Tibial artery (tissue), 4 donors: Measurements from ENCODE around the gene RGS14.

Source experiments
- DNase-seq, 2 donors: peaks; one replicate each; pipeline ENCODE4 v3.0.0-alpha.2; 2019
- H3K27ac ChIP-seq, 2 donors: fragments of 200-600 bp; sonication (generic) in 1 of 2; 1 replicate in 1 of 2; 2 replicates in 1 of 2; pipeline ENCODE4 v1.5.1; 2018 to 2019; ENCODE audit warnings: mild to moderate bottlenecking in 1 of 2
- H3K27me3 ChIP-seq, 2 donors: fragments of 200-600 bp; sonication (generic) in 1 of 2; one replicate each; pipeline versions ENCODE4 v1.5.1 to v1.6.0; 2016 to 2019
- H3K36me3 ChIP-seq, 3 donors: fragments of 200-600 bp; sonication (generic) in 2 of 3; one replicate each; pipeline ENCODE4 v1.5.1; 2016 to 2019; ENCODE audit warnings: mild to moderate bottlenecking in 2 of 3
- H3K4me1 ChIP-seq, 4 donors: fragments of 200-600 bp; sonication (generic) in 2 of 4; 1 replicate in 3 of 4; 2 replicates in 1 of 4; pipeline ENCODE4 v1.5.1; 2016 to 2019
- H3K4me3 ChIP-seq, 2 donors: fragments of 200-600 bp; sonication (generic) in 1 of 2; 1 replicate in 1 of 2; 2 replicates in 1 of 2; pipeline ENCODE4 v1.5.1; 2018 to 2019; ENCODE audit warnings: mild to moderate bottlenecking in 2 of 2
- H3K9me3 ChIP-seq, 3 donors: fragments of 200-600 bp; sonication (generic) in 1 of 3; one replicate each; pipeline ENCODE4 v1.5.1; 2016 to 2019
- intact Hi-C: fragments of 100-400 bp; cut with DNase I; formaldehyde crosslinking; loops from one replicate; pipeline ENCODE4 v1.15.0; 2023; ENCODE audit warnings: low total_unique reads
- TF ChIP-seq, protein P1 (sequence below), 2 experiments: fragments of 200-600 bp in 1 of 2; fragments of 450-650 bp in 1 of 2; IDR thresholded peaks; one replicate each; pipeline ENCODE4 v1.5.1; 2017 to 2019; ENCODE audit warnings: antibody characterized with exemption in 2 of 2, mild to moderate bottlenecking in 1 of 2, moderate library complexity in 1 of 2

Gene RGS14

DNA sequence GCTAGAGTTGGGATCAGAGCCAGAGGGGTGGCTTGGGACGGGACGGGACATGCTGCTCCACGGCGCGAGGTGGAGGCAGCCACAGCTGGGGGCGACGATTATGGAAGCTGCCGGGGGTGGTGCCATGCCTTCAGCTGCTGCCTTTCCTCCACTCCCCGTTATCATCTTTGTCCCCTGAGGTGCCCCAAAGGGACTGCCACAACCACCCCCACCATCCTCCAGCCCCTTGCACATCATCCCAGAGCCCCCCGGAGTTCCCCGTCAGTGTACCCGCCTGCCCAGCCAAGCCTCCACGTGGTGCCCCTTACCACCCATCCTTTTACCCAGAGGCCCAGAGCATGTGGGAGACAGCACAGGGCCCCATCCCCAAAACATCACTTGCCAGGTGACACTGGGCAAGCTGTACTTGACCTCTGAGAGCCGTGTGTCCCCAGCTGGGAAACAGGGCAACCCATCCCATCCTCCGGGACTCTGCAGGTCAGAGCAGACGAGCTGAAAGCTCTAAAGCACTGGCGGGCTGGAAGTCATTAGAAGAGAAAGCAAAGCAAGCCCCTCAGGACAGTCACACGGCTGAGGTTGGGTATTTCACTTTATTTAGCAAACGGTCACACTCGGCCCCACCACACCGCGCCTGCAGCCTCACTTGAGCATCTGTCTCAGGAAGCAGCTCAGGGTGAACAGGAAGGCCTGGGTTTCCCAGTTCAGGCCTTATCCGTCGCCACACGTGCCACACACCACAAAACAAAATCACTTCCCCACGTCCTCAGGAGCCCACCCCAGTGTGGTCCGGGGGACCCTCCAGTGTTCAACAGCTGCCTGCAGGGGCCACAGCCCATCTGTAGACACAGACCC, 26.5 kb upstream of the RGS14 start:
- Histone ChIP-seq H3K9me3 (no peaks in the 10 kb centered on the region), H3K4me1 (peaks cover 0 to 4% (median 1%) of the 10 kb centered on the region in 4 donors), H3K4me3 (no peak overlapping the region), H3K36me3 (peaks cover 41 to 92% (median 61%) of the 10 kb centered on the region in 3 donors), H3K27ac (no peak overlapping the region), H3K27me3 (no peaks in the 10 kb centered on the region)
- intact Hi-C loops: no loop called here
- TF ChIP-seq, protein P1, sequence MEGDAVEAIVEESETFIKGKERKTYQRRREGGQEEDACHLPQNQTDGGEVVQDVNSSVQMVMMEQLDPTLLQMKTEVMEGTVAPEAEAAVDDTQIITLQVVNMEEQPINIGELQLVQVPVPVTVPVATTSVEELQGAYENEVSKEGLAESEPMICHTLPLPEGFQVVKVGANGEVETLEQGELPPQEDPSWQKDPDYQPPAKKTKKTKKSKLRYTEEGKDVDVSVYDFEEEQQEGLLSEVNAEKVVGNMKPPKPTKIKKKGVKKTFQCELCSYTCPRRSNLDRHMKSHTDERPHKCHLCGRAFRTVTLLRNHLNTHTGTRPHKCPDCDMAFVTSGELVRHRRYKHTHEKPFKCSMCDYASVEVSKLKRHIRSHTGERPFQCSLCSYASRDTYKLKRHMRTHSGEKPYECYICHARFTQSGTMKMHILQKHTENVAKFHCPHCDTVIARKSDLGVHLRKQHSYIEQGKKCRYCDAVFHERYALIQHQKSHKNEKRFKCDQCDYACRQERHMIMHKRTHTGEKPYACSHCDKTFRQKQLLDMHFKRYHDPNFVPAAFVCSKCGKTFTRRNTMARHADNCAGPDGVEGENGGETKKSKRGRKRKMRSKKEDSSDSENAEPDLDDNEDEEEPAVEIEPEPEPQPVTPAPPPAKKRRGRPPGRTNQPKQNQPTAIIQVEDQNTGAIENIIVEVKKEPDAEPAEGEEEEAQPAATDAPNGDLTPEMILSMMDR (IDR thresholded peaks at IDR 0.05): no peak
- DNase-seq: no peak

- no peak overlapping the region for H3K4me3 ChIP-seq
- H3K4me1 ChIP-seq: peaks cover 0 to 4% (median 1%) of the 10 kb centered on the region in 4 donors
- TF ChIP-seq, protein P1 (IDR thresholded peaks at IDR 0.05): no peak
- intact Hi-C loops: no loop called here
- H3K27ac ChIP-seq: no peak overlapping the region
- no peak for DNase-seq
- peaks cover 52 to 100% (median 71%) of the 10 kb centered on the region in 3 donors for H3K36me3 ChIP-seq
- no peaks in the 10 kb centered on the region for H3K27me3 ChIP-seq
- H3K9me3 ChIP-seq: no peaks in the 10 kb centered on the region
These were observed 25.5 kb upstream of the RGS14 start for GRCh38 chr5:177332031-177332895.

DNA sequence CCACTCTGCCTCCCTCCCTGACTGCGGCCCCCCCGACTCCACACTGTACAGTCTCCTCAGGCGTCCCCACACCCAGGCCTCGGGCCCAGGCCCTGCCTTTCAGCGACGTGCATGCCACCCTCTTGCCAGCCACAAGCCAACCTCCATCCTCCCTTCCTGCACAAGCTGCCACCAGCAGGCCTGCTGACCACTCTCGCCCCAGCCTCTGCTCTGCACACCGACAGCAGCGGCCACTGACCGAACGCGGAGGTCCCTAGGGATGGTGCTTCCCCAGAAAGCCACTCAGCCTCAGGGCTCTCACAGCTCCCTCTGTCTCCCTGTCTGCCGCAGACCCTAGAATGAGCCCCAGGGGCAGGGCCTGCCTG, 24.8 kb upstream of the RGS14 start:
- Histone ChIP-seq H3K4me3 (no peak overlapping the region), H3K9me3 (no peaks in the 10 kb centered on the region), H3K27ac (no peak overlapping the region), H3K4me1 (peaks cover 0 to 4% (median 1%) of the 10 kb centered on the region in 4 donors), H3K36me3 (peaks cover 58 to 100% (median 77%) of the 10 kb centered on the region in 3 donors), H3K27me3 (no peaks in the 10 kb centered on the region)
- TF ChIP-seq, protein P1 (IDR thresholded peaks at IDR 0.05): no peak
- intact Hi-C loops: no loop called here
- no peak for DNase-seq

DNA sequence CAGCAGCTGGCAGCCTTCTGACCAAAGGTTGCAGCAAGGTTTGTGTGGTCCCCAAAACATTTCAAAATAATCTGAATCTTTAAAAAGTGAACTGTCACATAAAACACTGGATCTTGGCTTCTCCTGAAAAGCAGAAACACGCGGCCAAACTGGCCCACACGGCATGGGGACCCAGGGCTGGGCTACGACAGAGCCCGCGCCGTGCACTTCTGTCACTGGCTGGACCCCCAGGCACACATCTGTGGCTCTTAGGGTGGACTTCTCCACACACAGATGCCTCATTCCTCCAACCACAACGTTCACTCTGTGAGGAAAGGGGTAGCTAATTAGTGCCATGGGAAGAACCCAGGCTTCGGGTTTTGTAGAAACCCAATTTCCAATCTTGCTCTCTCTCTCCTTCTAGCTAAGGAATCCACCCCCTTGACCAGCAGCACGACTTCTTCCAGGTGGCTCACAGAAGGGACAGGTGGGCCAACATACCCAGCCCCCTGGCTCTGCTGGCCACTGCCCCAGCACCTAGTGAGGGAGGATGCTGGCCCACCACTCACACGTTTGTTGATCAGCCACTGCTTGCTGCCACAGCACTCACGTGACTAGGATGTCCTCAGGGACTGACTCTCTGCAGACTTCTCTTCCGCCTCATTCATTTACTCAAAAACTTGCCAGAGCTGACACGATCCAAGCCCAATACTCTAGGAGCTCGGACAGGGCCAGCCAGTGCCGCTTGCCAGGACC, 24.1 kb upstream of the RGS14 start:
- Histone ChIP-seq H3K27me3 (no peaks in the 10 kb centered on the region), H3K4me3 (no peak overlapping the region), H3K9me3 (no peaks in the 10 kb centered on the region), H3K4me1 (peaks cover 0 to 3% (median 0%) of the 10 kb centered on the region in 4 donors), H3K27ac (no peak overlapping the region), H3K36me3 (peaks cover 59 to 100% (median 84%) of the 10 kb centered on the region in 3 donors)
- intact Hi-C loops: loop anchor here (1.0 kb wide), 1 partner anchor 10 kb away; no protein-coding TSS in a partner anchor
- TF ChIP-seq, protein P1 (IDR thresholded peaks at IDR 0.05): no peak
- DNase-seq: no peak

DNA sequence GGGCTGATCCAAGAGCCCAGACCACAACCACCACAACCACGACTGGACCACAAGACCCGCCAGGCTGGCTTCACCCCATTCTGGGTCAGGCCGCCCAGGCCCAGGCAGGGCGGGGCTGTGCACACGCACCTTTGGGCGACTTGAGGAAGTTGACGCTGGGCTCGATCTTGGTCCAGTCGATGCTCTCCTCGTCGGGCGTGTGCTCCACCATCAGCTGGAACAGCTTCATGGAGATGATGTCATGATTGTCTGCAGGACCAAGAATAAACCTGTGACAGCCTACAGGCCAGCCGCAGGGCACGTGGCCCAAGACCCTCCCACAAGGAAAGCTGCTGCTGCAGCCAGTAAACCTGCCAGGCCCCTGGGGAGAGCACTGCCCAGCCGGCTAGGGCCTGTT, 23.6 kb upstream of the RGS14 start:
- Histone ChIP-seq H3K27me3 (no peaks in the 10 kb centered on the region), H3K4me1 (peaks cover 0 to 8% (median 0%) of the 10 kb centered on the region in 4 donors), H3K9me3 (no peaks in the 10 kb centered on the region), H3K27ac (no peak overlapping the region), H3K4me3 (no peak overlapping the region), H3K36me3 (peaks cover 59 to 100% (median 86%) of the 10 kb centered on the region in 3 donors)
- no peak for DNase-seq
- intact Hi-C loops: loop anchor here (1.0 kb wide), 1 partner anchor 11 kb away; no protein-coding TSS in a partner anchor
- TF ChIP-seq, protein P1 (IDR thresholded peaks at IDR 0.05): no peak
